Activated CD8-positive, alpha-beta memory T cell treated with anti-CD3 and anti-CD28 coated beads for 24 hours (primary cell): ENCODE results near the gene OLIG3.

ENCODE experiments used
- DNase-seq: peaks from one replicate; pipeline ENCODE4 v3.0.0-alpha.2; 2020

Gene OLIG3

GRCh38 chr6:137465378-137466009 is 28.7 kb downstream of the OLIG3 start:
- DNase-seq = no peak

GRCh38 chr6:137452333-137452894 is 41.8 kb downstream of the OLIG3 start:
- DNase-seq = no peak

GRCh38 chr6:137443901-137444300 is 50.3 kb downstream of the OLIG3 start:
- no peak for DNase-seq
